Thyroid gland (tissue), 4 donors: ENCODE results near the gene MICU1.

ENCODE experiments used
- CTCF ChIP-seq, 6 experiments: fragments of 200-600 bp in 3 of 6; fragments of 450-650 bp in 3 of 6; sonication (generic) in 3 of 6; IDR thresholded peaks; one replicate each; pipeline ENCODE4 v1.5.1; 2016 to 2019; ENCODE audit warnings: antibody characterized with exemption in 6 of 6, mild to moderate bottlenecking in 2 of 6, inconsistent platforms in 1 of 6, moderate library complexity in 1 of 6
- POLR2A ChIP-seq, 2 donors: fragments of 450-650 bp; IDR thresholded peaks; one replicate each; pipeline ENCODE4 v1.6.1; 2017; ENCODE audit warnings: antibody characterized with exemption in 2 of 2, mild to moderate bottlenecking in 2 of 2, moderate library complexity in 1 of 2

GRCh38 chr10:72375585-72375984 is 250.3 kb downstream of the MICU1 start:
- TF ChIP-seq CTCF (IDR thresholded peaks at IDR 0.05), result no peak
- no peak for TF ChIP-seq POLR2A (IDR thresholded peaks at IDR 0.05)
